Aorta (tissue), 5 donors: ENCODE measurements around the gene SP1. TPM values are rescaled to one million over a fixed set of nuclear protein-coding genes. Genes with fewer than 3 reads are reported as not detected.
"Not testable (repeated sequence)": the region's sequence is repeated elsewhere in the genome, so short reads cannot be mapped to it uniquely, and the experiment has no call there.

Experiments
- ATAC-seq: fragments of 200-7000 bp; cut with Tn5 transposase; one replicate; pipeline ENCODE4 v1.9.1; 2022; ENCODE audit warnings: moderate library complexity; ENCODE audit not compliant: low FRiP score
- DNase-seq, 2 donors: peaks; one replicate each; pipeline ENCODE4 v3.0.0-alpha.2; 2020
- H3K27ac ChIP-seq, 2 donors: one replicate each; pipeline ENCODE4 v1.5.1; 2013; ENCODE audit warnings: low read length in 2 of 2, mild to moderate bottlenecking in 2 of 2, moderate library complexity in 2 of 2, control low read depth in 1 of 2, inconsistent platforms in 1 of 2, low read depth in 1 of 2
- H3K27me3 ChIP-seq, 2 donors: one replicate each; pipeline ENCODE4 v1.6.1; 2013; ENCODE audit warnings: control low read depth in 1 of 2, low read length in 1 of 2, mild to moderate bottlenecking in 1 of 2, moderate library complexity in 1 of 2; ENCODE audit not compliant: insufficient read depth in 2 of 2, control insufficient read depth in 1 of 2
- H3K36me3 ChIP-seq, 2 donors: one replicate each; pipeline ENCODE4 v1.6.1; 2013; ENCODE audit warnings: control low read depth in 1 of 2, low read length in 1 of 2, mild to moderate bottlenecking in 1 of 2; ENCODE audit not compliant: insufficient read depth in 2 of 2, control insufficient read depth in 1 of 2
- H3K4me1 ChIP-seq, 2 donors: one replicate each; pipeline ENCODE4 v1.6.1; 2013; ENCODE audit warnings: low read length in 2 of 2, control low read depth in 1 of 2, mild to moderate bottlenecking in 1 of 2, moderate library complexity in 1 of 2; ENCODE audit not compliant: insufficient read depth in 2 of 2, control insufficient read depth in 1 of 2
- H3K4me3 ChIP-seq, 2 donors: one replicate each; pipeline ENCODE4 v1.5.1; 2013; ENCODE audit warnings: low read length in 2 of 2, control low read depth in 1 of 2, mild to moderate bottlenecking in 1 of 2
- H3K9me3 ChIP-seq: one replicate; pipeline ENCODE4 v1.6.1; 2013; ENCODE audit warnings: mild to moderate bottlenecking, low read length; ENCODE audit not compliant: control insufficient read depth
- WGBS, 2 donors: extraction: QIAGEN DNeasy Blood & Tissue Kit; methylation state at CpG; one replicate each; pipeline ENCODE4 v1.1.7; 2013; 5-methylcytosine and 5-hydroxymethylcytosine counted together
- intact Hi-C, 2 donors: fragments of 100-400 bp; cut with DNase I; formaldehyde crosslinking; loops; one replicate each; pipeline versions ENCODE4 v1.14.2 to v1.15.0; 2022
- polyA plus RNA-seq, 2 donors: library from polyadenylated mRNA; stranded (reverse); fragments of 200-250 nt; gene quantifications; one replicate each; pipeline ENCODE4 v1.2.3, GENCODE V29; 2013
- total RNA-seq, 2 donors: library from RNA; stranded (reverse); fragmentation: NEBNext Ultra II Directional; extraction: Animal tissue kit (Norgen Biotek cat#: 25700); gene quantifications; one replicate each; pipeline ENCODE4 v1.2.1, GENCODE V29; 2021
- donor health status: healthy with polysubstance abuse.
- donor health status: Bipolar disorder and iron deficiency.
- donor health status: DM: no; HTN: no; CAD: no.
- donor health status: DM: no; HTN: no; CAD: no.
- donor health status: DM: yes; HTN: yes; CAD: no.

The SP1 gene
- total and polyA plus RNA-seq, 4 donors: 7.4 to 83.1 (median 40.3) TPM

DNA sequence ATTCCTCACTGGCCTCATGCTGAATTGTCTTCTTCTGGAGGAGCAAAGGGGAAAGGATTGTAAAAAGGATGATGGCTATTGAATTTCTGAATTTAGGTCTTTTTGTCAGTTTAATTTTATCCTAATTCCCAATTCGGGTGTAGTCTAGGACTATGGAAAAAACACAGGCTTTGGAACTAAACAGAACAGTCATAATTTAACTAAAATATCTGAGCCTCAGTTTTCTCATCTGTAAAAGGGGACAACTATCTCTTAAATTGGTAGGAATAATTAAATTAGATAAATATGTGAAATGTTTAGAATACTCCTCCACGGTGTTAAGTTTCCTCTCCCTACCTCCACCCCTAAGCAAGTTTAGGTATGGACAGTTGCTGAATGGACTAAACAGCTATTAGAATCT, 3.2 kb upstream of the SP1 start:
- Histone ChIP-seq H3K27ac (no peak overlapping the region), H3K4me1 (peaks cover 0 to 6% of the 10 kb centered on the region in 2 donors), H3K4me3 (no peak overlapping the region), H3K27me3 (no peaks in the 10 kb centered on the region), H3K9me3 (no peaks in the 10 kb centered on the region), H3K36me3 (no peaks in the 10 kb centered on the region)
- ATAC-seq (no peak), DNase-seq (no peak)
- 83 to 84% methylated on average over 2 of the region's 2 CpGs for WGBS, 2 donors
- intact Hi-C loops: no loop called here

DNA sequence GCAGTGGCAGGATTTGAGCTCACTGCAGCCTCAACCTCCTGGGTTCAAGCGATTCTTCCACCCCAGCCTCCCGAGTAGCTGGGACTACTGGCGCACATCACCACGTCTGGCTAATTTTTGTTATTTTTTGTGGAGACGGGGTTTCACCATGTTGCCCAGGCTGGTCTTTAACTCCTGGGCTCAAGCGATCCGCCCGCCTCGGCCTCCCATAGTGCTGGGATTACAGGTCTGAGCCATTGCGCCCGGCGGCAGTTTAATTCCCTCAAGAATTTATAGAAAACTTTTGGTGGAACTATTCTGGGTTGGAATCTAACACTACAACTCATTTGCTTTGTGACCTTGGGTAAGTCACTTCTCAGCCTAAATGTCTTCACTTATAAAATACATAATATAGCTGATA, 1.8 kb upstream of the SP1 start:
- WGBS, 2 donors: 97% methylated on average over 12 of the region's 12 CpGs
- Histone ChIP-seq H3K36me3 (peaks cover 0 to 4% of the 10 kb centered on the region in 2 donors), H3K27ac (no peak overlapping the region), H3K4me1 (peaks cover 0 to 4% of the 10 kb centered on the region in 2 donors), H3K9me3 (no peaks in the 10 kb centered on the region), H3K27me3 (no peaks in the 10 kb centered on the region), H3K4me3 (no peak overlapping the region)
- peak; percentile 32 to 64 for DNase-seq
- no peak for ATAC-seq
- intact Hi-C loops: no loop called here

DNA sequence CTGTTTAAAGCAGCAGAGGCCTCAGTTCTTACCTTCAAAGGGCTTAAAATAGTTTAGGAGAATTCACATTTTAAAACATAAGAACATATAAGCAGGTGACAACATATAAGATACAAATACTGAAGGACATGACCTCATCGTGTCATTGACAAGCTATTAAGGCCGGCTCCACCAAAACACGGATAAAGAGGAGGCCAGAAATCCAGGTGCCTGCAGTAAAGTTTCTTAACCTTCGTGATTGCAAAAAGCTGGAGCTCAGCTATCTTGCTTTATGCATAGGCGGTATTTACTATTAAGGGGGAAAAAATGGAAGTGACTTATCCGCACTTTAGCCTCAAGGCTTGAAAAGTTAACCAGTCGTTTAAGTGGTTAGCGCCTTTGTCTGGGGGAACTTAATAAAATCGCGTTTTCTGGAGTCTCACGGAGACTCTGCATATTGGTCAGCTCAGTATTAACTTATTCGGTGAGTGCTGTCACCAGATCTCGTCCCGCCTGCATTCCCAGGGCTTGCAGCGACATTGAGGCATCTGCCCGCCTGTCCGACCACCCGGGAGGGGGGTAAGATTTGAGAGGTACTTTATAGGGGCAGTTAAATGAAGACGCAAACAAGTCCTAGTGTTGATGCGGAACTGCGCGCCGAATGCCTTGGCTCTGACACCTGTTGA, 1.1 kb upstream of the SP1 start:
- peak overlapping the region; percentile 90 to 92 for H3K27ac ChIP-seq
- H3K9me3 ChIP-seq: no peaks in the 10 kb centered on the region
- WGBS, 2 donors: 14% methylated on average over 23 of the region's 23 CpGs
- peak in 1 of 2 donors; percentile 8 for DNase-seq
- peaks cover 0 to 4% of the 10 kb centered on the region in 2 donors for H3K4me1 ChIP-seq
- peak overlapping the region; percentile 49 to 62 for H3K4me3 ChIP-seq
- peaks cover 0 to 5% of the 10 kb centered on the region in 2 donors for H3K36me3 ChIP-seq
- H3K27me3 ChIP-seq: no peaks in the 10 kb centered on the region
- intact Hi-C loops: no loop called here
- no peak for ATAC-seq

DNA sequence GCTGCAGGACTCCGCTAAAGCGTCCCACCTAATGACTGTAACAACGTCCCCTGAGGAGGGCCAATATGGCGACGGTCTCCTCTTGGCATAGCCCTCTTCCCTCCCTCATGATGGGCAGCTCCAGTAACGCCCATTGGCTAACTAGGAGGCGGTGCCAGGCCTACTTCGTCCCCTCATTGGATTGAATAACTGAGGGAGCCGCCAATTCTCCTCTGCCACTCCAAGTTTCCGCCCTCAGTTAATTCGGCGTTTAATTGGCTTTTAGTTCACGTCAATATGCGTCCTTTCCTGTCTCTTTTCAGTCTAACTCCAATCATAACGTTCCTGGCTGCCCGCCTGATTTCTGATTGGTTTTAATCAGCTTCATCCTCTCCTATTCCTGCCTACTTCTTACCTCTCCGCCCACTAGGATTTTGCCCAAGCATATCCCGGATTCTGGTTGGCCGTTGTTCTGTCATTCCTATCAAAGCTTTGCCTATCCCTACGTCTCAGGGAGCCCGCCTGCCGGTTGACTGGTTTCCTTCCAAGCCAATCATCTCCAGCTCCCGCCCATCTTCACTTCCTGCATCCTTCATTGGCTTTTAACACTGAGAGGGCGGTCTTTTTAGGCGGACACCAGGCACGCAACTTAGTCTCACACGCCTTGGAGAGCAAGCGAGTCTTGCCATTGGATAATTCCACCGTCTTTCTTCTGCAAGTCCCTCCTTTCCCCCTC, 430 bp upstream of the SP1 start:
- peak overlapping the region; percentile 90 to 92 for H3K27ac ChIP-seq

DNA sequence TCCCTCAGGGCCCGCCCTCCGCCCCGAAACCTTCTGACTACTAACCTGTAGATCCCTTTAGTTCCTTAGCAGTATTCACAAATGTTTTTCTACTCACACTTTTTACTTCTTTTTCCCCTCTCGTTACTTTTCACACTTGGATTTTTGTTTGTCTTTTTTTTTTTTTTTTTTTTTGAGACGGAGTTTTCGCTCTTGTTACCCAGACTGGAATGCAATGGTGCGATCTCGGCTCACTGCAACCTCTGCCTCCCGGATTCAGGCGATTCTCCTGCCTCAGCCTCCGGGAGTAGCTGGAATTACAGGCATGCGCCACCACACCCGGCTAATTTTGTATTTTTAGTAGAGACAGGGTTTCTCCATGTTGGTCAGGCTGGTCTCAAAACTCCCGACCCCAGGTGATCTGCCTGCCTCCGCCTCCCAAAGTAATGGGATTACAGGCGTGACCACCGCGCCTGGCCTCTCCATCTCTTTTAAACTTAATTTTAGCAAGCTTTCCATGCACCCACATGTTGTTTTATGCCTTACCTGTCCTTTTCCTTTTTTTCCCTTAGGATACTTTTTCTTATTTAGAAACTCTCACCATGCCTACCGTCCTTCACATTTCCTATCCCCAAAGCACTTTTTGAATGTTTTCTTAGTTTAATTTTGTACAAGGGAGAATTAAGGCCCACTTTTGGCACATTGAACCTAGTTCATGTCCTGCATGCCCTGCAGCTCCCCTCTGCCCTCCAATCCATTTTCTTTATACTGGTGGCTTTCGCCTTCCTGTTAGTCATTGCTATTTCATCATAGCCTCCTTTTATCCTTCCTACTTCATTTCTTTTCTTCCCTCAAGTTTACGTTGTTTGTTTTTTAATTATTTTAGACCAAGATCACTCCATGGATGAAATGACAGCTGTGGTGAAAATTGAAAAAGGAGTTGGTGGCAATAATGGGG, 1.1 kb downstream of the SP1 start:
- peak overlapping the region in 1 of 2 donors; percentile 82 for H3K27ac ChIP-seq
- no peaks in the 10 kb centered on the region for H3K27me3 ChIP-seq
- intact Hi-C loops: no loop called here
- 7% methylated on average over 21 of the region's 21 CpGs for WGBS, 2 donors
- H3K4me1 ChIP-seq: peaks cover 0 to 4% of the 10 kb centered on the region in 2 donors
- H3K4me3 ChIP-seq: peak overlapping the region; percentile 44 to 97
- H3K9me3 ChIP-seq: no peaks in the 10 kb centered on the region
- H3K36me3 ChIP-seq: peaks cover 0 to 5% of the 10 kb centered on the region in 2 donors
- DNase-seq (peak; percentile 52 to 61), ATAC-seq (no peak)

More for the DNA sequence above, 430 bp upstream of the SP1 start:
- peaks cover 0 to 5% of the 10 kb centered on the region in 2 donors for H3K36me3 ChIP-seq
- H3K9me3 ChIP-seq: no peaks in the 10 kb centered on the region
- 0% methylated on average over 29 of the region's 29 CpGs for WGBS, 2 donors
- H3K4me3 ChIP-seq: peak overlapping the region; percentile 49 to 62
- no peaks in the 10 kb centered on the region for H3K27me3 ChIP-seq
- H3K4me1 ChIP-seq: peaks cover 0 to 4% of the 10 kb centered on the region in 2 donors
- intact Hi-C loops: no loop called here
- peak; percentile 96 to 99 for DNase-seq
- peak; percentile 93 for ATAC-seq

DNA sequence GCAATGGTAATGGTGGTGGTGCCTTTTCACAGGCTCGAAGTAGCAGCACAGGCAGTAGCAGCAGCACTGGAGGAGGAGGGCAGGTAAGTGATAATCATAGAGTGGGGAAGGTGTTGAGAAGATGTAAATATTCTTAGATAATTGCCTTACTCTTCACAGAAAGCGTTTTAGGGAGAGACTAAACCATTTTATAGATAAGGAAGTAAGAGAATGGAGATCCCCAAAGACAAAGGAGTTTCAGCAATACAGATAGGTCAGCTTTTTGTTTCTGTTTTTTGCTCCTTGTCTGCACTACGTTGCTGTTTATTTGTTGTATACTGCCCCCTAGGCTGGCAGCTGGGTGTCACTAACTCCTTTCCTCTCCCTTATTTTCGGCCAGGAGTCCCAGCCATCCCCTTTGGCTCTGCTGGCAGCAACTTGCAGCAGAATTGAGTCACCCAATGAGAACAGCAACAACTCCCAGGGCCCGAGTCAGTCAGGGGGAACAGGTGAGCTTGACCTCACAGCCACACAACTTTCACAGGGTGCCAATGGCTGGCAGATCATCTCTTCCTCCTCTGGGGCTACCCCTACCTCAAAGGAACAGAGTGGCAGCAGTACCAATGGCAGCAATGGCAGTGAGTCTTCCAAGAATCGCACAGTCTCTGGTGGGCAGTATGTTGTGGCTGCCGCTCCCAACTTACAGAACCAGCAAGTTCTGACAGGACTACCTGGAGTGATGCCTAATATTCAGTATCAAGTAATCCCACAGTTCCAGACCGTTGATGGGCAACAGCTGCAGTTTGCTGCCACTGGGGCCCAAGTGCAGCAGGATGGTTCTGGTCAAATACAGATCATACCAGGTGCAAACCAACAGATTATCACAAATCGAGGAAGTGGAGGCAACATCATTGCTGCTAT, 2.0 kb downstream of the SP1 start:
- no peak for ATAC-seq
- Histone ChIP-seq H3K4me1 (peaks cover 0 to 4% of the 10 kb centered on the region in 2 donors), H3K4me3 (peak overlapping the region in 1 of 2 donors; percentile 44), H3K27me3 (no peaks in the 10 kb centered on the region), H3K9me3 (no peaks in the 10 kb centered on the region), H3K27ac (peak overlapping the region in 1 of 2 donors; percentile 82), H3K36me3 (peaks cover 0 to 5% of the 10 kb centered on the region in 2 donors)
- WGBS, 2 donors: 30 to 34% methylated on average over 9 of the region's 9 CpGs
- peak; percentile 73 to 76 for DNase-seq
- intact Hi-C loops: no loop called here

DNA sequence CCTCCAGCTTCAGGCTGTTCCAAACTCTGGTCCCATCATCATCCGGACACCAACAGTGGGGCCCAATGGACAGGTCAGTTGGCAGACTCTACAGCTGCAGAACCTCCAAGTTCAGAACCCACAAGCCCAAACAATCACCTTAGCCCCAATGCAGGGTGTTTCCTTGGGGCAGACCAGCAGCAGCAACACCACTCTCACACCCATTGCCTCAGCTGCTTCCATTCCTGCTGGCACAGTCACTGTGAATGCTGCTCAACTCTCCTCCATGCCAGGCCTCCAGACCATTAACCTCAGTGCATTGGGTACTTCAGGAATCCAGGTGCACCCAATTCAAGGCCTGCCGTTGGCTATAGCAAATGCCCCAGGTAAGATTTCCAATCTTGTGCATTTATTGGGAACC, 3.3 kb downstream of the SP1 start:
- H3K9me3 ChIP-seq: no peaks in the 10 kb centered on the region
- peaks cover 0 to 5% of the 10 kb centered on the region in 2 donors for H3K36me3 ChIP-seq
- no peaks in the 10 kb centered on the region for H3K27me3 ChIP-seq
- H3K27ac ChIP-seq: no peak overlapping the region
- intact Hi-C loops: no loop called here
- peaks cover 0 to 4% of the 10 kb centered on the region in 2 donors for H3K4me1 ChIP-seq
- no peak for DNase-seq
- peak overlapping the region in 1 of 2 donors; percentile 36 for H3K4me3 ChIP-seq
- WGBS, 2 donors: 67 to 71% methylated on average over 2 of the region's 2 CpGs
- no peak for ATAC-seq

DNA sequence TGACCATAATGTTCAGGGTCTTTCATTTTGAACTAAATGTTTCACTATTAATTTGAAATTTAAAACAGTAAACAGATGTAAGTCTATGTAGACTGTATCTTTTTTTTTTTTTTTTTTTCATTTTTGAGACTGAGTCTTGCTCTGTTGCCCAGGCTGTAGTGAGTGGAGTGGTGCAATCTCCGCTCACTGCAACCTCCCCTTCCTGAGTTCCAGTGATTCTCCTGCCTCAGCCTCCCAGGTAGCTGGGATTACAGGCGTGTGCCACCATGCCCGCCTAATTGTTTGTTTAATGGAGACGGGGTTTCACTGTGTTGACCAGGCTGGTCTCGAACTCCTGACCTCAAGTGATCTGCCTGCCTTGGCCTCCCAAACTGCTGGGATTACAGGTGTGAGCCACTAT, 6.4 kb downstream of the SP1 start:
- H3K27me3 ChIP-seq, H3K9me3 ChIP-seq, H3K27ac ChIP-seq, H3K4me1 ChIP-seq, intact Hi-C loops, H3K36me3 ChIP-seq, ATAC-seq: not testable (repeated sequence)
- DNase-seq: peak in 1 of 2 donors; percentile 11
- H3K4me3 ChIP-seq: peak overlapping the region; percentile 23 to 44
- 87 to 88% methylated on average over 5 of the region's 5 CpGs for WGBS, 2 donors
